MG63 (cell line): ENCODE data around the gene KLK13. TPM values are rescaled to one million over a fixed set of nuclear protein-coding genes. Genes with fewer than 3 reads are reported as not detected.
A peak's percentile ranks its signal among the peaks of the same experiment; 100 is the strongest.

ENCODE experiments used
- DNase-seq: peaks from one replicate; pipeline ENCODE4 v3.0.0-alpha.2; 2020
- H3K27me3 ChIP-seq: fragments of 250-450 bp; sonication (Bioruptor Pico); 2 replicates; pipeline ENCODE4 v1.5.1; 2020; ENCODE audit warnings: mild to moderate bottlenecking, moderate library complexity
- H3K36me3 ChIP-seq: fragments of 250-450 bp; sonication (Bioruptor Pico); 2 replicates; pipeline ENCODE4 v1.5.1; 2020; ENCODE audit warnings: mild to moderate bottlenecking, moderate library complexity
- H3K4me3 ChIP-seq: fragments of 250-450 bp; sonication (Bioruptor Pico); 2 replicates; pipeline ENCODE4 v1.5.1; 2020; ENCODE audit warnings: mild to moderate bottlenecking, moderate library complexity
- H3K9me3 ChIP-seq: fragments of 250-450 bp; sonication (Bioruptor Pico); 2 replicates; pipeline ENCODE4 v1.5.1; 2020; ENCODE audit warnings: mild to moderate bottlenecking, moderate library complexity
- total RNA-seq: library from RNA; depleted of rRNA; stranded (reverse); fragments of >200 nt; shearing (Covaris generic); gene quantifications from 2 replicates; pipeline ENCODE4 v1.2.3, GENCODE V29; 2014; ENCODE audit warnings: low replicate concordance

Gene KLK13
- total RNA-seq, 1 experiment from 2014 or later = not detected

- no peak for DNase-seq
- Histone ChIP-seq H3K9me3 (no peaks in the 10 kb centered on the region), H3K27me3 (peaks cover 6% of the 10 kb centered on the region; the same call in 1 of the 2 replicates), H3K4me3 (no peak overlapping the region), H3K36me3 (no peaks in the 10 kb centered on the region)
Measured at GRCh38 chr19:51036519-51036918, 28.4 kb downstream of the KLK13 start.

GRCh38 chr19:51034704-51035103, 30.2 kb downstream of the KLK13 start, which contains the start of gene KLK12:
TSS of gene KLK12 (minus strand) at chr19:51035002. CDS start at chr19:51034621, 381 bp downstream.
- no peak within 1 kb of the TSS for H3K4me3 ChIP-seq
- H3K36me3 ChIP-seq = no peaks in the 10 kb centered on the region
- DNase-seq = no peak
- no peaks in the 10 kb centered on the region for H3K9me3 ChIP-seq
- H3K27me3 ChIP-seq = peaks cover 6% of the 10 kb centered on the region; the same call in 1 of the 2 replicates

- no peak for DNase-seq
- H3K9me3 ChIP-seq = no peaks in the 10 kb centered on the region
- peaks cover 6% of the 10 kb centered on the region; the same call in 1 of the 2 replicates for H3K27me3 ChIP-seq
- H3K4me3 ChIP-seq = no peak overlapping the region
- no peaks in the 10 kb centered on the region for H3K36me3 ChIP-seq
Measured at GRCh38 chr19:51031880-51032225, 33.0 kb downstream of the KLK13 start.

- H3K36me3 ChIP-seq = no peaks in the 10 kb centered on the region
Measured at GRCh38 chr19:51031220-51031879, 33.5 kb downstream of the KLK13 start.

GRCh38 chr19:51030631-51031030, 34.3 kb downstream of the KLK13 start:
- Histone ChIP-seq H3K9me3 (no peaks in the 10 kb centered on the region), H3K36me3 (no peaks in the 10 kb centered on the region), H3K27me3 (0 out of 2 replicates have a peak, but pooled peaks cover 4% of the 10 kb centered on the region), H3K4me3 (no peak overlapping the region)
- no peak for DNase-seq

More at GRCh38 chr19:51031220-51031879, 33.5 kb downstream of the KLK13 start:
- H3K4me3 ChIP-seq = no peak overlapping the region
- H3K27me3 ChIP-seq = 0 out of 2 replicates have a peak, but pooled peaks cover 4% of the 10 kb centered on the region
- no peaks in the 10 kb centered on the region for H3K9me3 ChIP-seq
- no peak for DNase-seq

GRCh38 chr19:51029718-51030117, 35.2 kb downstream of the KLK13 start:
- no peaks in the 10 kb centered on the region for H3K9me3 ChIP-seq
- peaks cover 3% of the 10 kb centered on the region; the same call in 1 of the 2 replicates for H3K27me3 ChIP-seq
- DNase-seq = no peak
- H3K36me3 ChIP-seq = no peaks in the 10 kb centered on the region
- no peak overlapping the region for H3K4me3 ChIP-seq

- no peak for DNase-seq
- H3K9me3 ChIP-seq = no peaks in the 10 kb centered on the region
- no peak overlapping the region for H3K4me3 ChIP-seq
- H3K27me3 ChIP-seq = peaks cover 17% of the 10 kb centered on the region
- no peaks in the 10 kb centered on the region for H3K36me3 ChIP-seq
Measured at GRCh38 chr19:51027873-51028272, 37.0 kb downstream of the KLK13 start.

GRCh38 chr19:51027126-51027806, 37.6 kb downstream of the KLK13 start:
- no peak overlapping the region for H3K4me3 ChIP-seq
- H3K36me3 ChIP-seq = no peaks in the 10 kb centered on the region
- no peak for DNase-seq
- no peaks in the 10 kb centered on the region for H3K9me3 ChIP-seq
- H3K27me3 ChIP-seq = peaks cover 23% of the 10 kb centered on the region

- H3K4me3 ChIP-seq = no peak within 1 kb of the TSS
- H3K9me3 ChIP-seq = no peaks in the 10 kb centered on the region
- H3K36me3 ChIP-seq = no peaks in the 10 kb centered on the region
- peaks cover 28% of the 10 kb centered on the region for H3K27me3 ChIP-seq
- no peak for DNase-seq
Measured at GRCh38 chr19:51026554-51026831, 38.4 kb downstream of the KLK13 start, which contains the start of gene KLK11. TSS of gene KLK11 (minus strand) at chr19:51026616. CDS start at chr19:51025631, 985 bp downstream.

GRCh38 chr19:51025809-51026553, 38.9 kb downstream of the KLK13 start:
- no peak for DNase-seq
- Histone ChIP-seq H3K27me3 (peaks cover 28% of the 10 kb centered on the region), H3K9me3 (no peaks in the 10 kb centered on the region), H3K36me3 (no peaks in the 10 kb centered on the region), H3K4me3 (no peak overlapping the region)

GRCh38 chr19:51025401-51025800, 39.5 kb downstream of the KLK13 start:
- H3K9me3 ChIP-seq = no peaks in the 10 kb centered on the region

GRCh38 chr19:51024924-51025323, 40.0 kb downstream of the KLK13 start:
- Histone ChIP-seq H3K4me3 (no peak overlapping the region), H3K9me3 (no peaks in the 10 kb centered on the region), H3K36me3 (no peaks in the 10 kb centered on the region)

More at GRCh38 chr19:51025401-51025800, 39.5 kb downstream of the KLK13 start:
- no peaks in the 10 kb centered on the region for H3K36me3 ChIP-seq
- no peak overlapping the region for H3K4me3 ChIP-seq
- H3K27me3 ChIP-seq = peaks cover 28% of the 10 kb centered on the region
- no peak for DNase-seq

GRCh38 chr19:51023946-51024345, 40.9 kb downstream of the KLK13 start:
- no peak for DNase-seq
- Histone ChIP-seq H3K9me3 (no peaks in the 10 kb centered on the region), H3K4me3 (no peak overlapping the region), H3K27me3 (peaks cover 32% of the 10 kb centered on the region), H3K36me3 (no peaks in the 10 kb centered on the region)

More at GRCh38 chr19:51024924-51025323, 40.0 kb downstream of the KLK13 start:
- peaks cover 28% of the 10 kb centered on the region for H3K27me3 ChIP-seq
- DNase-seq = no peak

- DNase-seq = no peak
- Histone ChIP-seq H3K4me3 (no peak overlapping the region), H3K36me3 (no peaks in the 10 kb centered on the region), H3K9me3 (no peaks in the 10 kb centered on the region; the same call in 1 of the 2 replicates), H3K27me3 (peaks cover 42% of the 10 kb centered on the region)
Measured at GRCh38 chr19:51022526-51022925, 42.4 kb downstream of the KLK13 start.

GRCh38 chr19:51020988-51021651, 43.8 kb downstream of the KLK13 start:
- no peaks in the 10 kb centered on the region for H3K36me3 ChIP-seq
- H3K4me3 ChIP-seq = no peak overlapping the region
- H3K27me3 ChIP-seq = peaks cover 48% of the 10 kb centered on the region
- H3K9me3 ChIP-seq = no peaks in the 10 kb centered on the region; the same call in 1 of the 2 replicates
- DNase-seq = peak; percentile 26

- peak within 1 kb of the TSS; percentile 10 for H3K4me3 ChIP-seq
- H3K9me3 ChIP-seq = no peaks in the 10 kb centered on the region; the same call in 1 of the 2 replicates
- no peaks in the 10 kb centered on the region for H3K36me3 ChIP-seq
- H3K27me3 ChIP-seq = peaks cover 43% of the 10 kb centered on the region
- DNase-seq = peak; percentile 36
Measured at GRCh38 chr19:51019544-51019925, 45.4 kb downstream of the KLK13 start, which contains the start of gene KLK10. TSS of gene KLK10 (minus strand) at chr19:51019709. CDS start at chr19:51019130, 579 bp downstream.
